GM21423 (cell line): ENCODE data around the gene USP17L22.
"Not testable (repeated sequence)": the region's sequence is repeated elsewhere in the genome, so short reads cannot be mapped to it uniquely, and the experiment has no call there.

Experiments
- ATAC-seq: cut with Tn5 transposase; IDR thresholded peaks from one replicate; pipeline ENCODE4 v1.9.1; 2021; ENCODE audit warnings: mild to moderate bottlenecking, moderate library complexity; ENCODE audit not compliant: unreplicated experiment

The USP17L22 gene

GRCh38 chr4:9267319-9267718 is at the start of gene USP17L22:
USP17L22 (plus strand) TSS chr4:9267619; CDS start chr4:9267619, 0 bp downstream.
- ATAC-seq, result not testable (repeated sequence)

DNA sequence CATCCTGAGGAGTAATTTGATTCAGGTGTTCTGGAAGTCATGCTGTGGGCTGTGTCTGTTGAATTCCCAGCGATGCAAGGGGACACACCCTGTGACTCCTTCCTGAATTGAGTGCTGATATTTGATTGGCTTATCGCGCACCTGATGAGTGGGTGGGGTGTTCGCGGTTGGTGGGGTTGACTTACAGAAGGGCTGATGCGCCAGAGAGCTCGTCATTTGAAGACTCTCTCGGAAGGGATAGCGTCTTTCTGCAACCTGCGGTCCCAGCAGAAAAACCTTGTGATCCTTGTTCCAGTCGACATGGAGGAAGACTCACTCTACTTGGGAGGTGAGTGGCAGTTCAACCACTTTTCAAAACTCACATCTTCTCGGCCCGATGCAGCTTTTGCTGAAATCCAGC is 47.6 kb upstream of the USP17L22 start, which contains the start of gene USP17L12:
Gene USP17L12, plus strand, starts transcription at position 301 of the 400 bp plus-strand sequence. Its CDS starts 0 bp downstream, at position 301.
- not testable (repeated sequence) for ATAC-seq

DNA sequence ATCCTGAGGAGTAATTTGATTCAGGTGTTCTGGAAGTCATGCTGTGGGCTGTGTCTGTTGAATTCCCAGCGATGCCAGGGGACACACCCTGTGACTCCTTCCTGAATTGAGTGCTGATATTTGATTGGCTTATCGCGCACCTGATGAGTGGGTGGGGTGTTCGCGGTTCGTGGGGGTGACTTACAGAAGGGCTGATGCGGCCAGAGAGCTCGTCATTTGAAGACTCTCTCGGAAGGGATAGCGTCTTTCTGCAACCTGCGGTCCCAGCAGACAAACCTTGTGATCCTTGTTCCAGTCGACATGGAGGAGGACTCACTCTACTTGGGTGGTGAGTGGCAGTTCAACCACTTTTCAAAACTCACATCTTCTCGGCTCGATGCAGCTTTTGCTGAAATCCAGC is 42.8 kb upstream of the USP17L22 start, which contains the start of gene USP17L13:
Gene USP17L13, plus strand, starts transcription at position 301 of the 400 bp plus-strand sequence. Its CDS starts 0 bp downstream, at position 301.
- not testable (repeated sequence) for ATAC-seq

GRCh38 chr4:9230249-9230648 is 37.2 kb upstream of the USP17L22 start:
- ATAC-seq, result not testable (repeated sequence)

- ATAC-seq, result not testable (repeated sequence)
Observed at GRCh38 chr4:9234085-9234484, 33.3 kb upstream of the USP17L22 start, which contains the start of gene USP17L15. USP17L15 (plus strand) TSS chr4:9234385; CDS start chr4:9234385, 0 bp downstream.

- not testable (repeated sequence) for ATAC-seq
Observed at GRCh38 chr4:9238461-9238860, 29.0 kb upstream of the USP17L22 start.

DNA sequence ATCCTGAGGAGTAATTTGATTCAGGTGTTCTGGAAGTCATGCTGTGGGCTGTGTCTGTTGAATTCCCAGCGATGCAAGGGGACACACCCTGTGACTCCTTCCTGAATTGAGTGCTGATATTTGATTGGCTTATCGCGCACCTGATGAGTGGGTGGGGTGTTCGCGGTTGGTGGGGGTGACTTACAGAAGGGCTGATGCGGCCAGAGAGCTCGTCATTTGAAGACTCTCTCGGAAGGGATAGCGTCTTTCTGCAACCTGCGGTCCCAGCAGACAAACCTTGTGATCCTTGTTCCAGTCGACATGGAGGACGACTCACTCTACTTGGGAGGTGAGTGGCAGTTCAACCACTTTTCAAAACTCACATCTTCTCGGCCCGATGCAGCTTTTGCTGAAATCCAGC is 23.8 kb upstream of the USP17L22 start, which contains the start of gene USP17L17:
Gene USP17L17, plus strand, starts transcription at position 301 of the 400 bp plus-strand sequence. Its CDS starts 0 bp downstream, at position 301.
- not testable (repeated sequence) for ATAC-seq

- ATAC-seq, result not testable (repeated sequence)
Observed at GRCh38 chr4:9247953-9248680, 19.3 kb upstream of the USP17L22 start, which contains the start of gene USP17L18. USP17L18 (plus strand) TSS chr4:9248630; CDS start chr4:9248630, 0 bp downstream.

GRCh38 chr4:9253078-9253477 is 14.3 kb upstream of the USP17L22 start, which contains the start of gene USP17L19:
USP17L19 (plus strand) TSS chr4:9253378; CDS start chr4:9253378, 0 bp downstream.
- not testable (repeated sequence) for ATAC-seq

GRCh38 chr4:9257824-9258223 is 9.6 kb upstream of the USP17L22 start, which contains the start of gene USP17L20:
USP17L20 (plus strand) TSS chr4:9258124; CDS start chr4:9258124, 0 bp downstream.
- ATAC-seq, result not testable (repeated sequence)

DNA sequence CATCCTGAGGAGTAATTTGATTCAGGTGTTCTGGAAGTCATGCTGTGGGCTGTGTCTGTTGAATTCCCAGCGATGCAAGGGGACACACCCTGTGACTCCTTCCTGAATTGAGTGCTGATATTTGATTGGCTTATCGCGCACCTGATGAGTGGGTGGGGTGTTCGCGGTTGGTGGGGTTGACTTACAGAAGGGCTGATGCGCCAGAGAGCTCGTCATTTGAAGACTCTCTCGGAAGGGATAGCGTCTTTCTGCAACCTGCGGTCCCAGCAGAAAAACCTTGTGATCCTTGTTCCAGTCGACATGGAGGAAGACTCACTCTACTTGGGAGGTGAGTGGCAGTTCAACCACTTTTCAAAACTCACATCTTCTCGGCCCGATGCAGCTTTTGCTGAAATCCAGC is 4.8 kb upstream of the USP17L22 start, which contains the start of gene USP17L21:
Gene USP17L21, plus strand, starts transcription at position 301 of the 400 bp plus-strand sequence. Its CDS starts 0 bp downstream, at position 301.
- not testable (repeated sequence) for ATAC-seq

GRCh38 chr4:9271719-9272118 is 4.3 kb downstream of the USP17L22 start:
- not testable (repeated sequence) for ATAC-seq
